K562 (cell line): ENCODE data around the gene ADAM33.

Experiments used
- CTCF ChIP-seq, 3 experiments: IDR thresholded peaks in 2 of 3; conservative IDR thresholded peaks in 1 of 3; 2 replicates each; pipeline ENCODE4 v1.5.1; 2011 to 2012; ENCODE audit warnings: low read length in 3 of 3, mild to moderate bottlenecking in 3 of 3, control low read depth in 2 of 3, improper control_type of control experiment in 1 of 3, inconsistent platforms in 1 of 3, low read depth in 1 of 3, mixed read lengths in 1 of 3, moderate library complexity in 1 of 3; ENCODE audit not compliant: insufficient read depth in 2 of 3
- GTF3C2 ChIP-seq: IDR thresholded peaks from 3 replicates; pipeline ENCODE4 v1.6.1; 2011; ENCODE audit warnings: borderline replicate concordance, mild to moderate bottlenecking, moderate library complexity; ENCODE audit not compliant: insufficient read length; ENCODE audit errors: extremely low read depth
- HNRNPL ChIP-seq: fragments of 200-400 bp; formaldehyde crosslinking; IDR thresholded peaks from 2 replicates; pipeline ENCODE4 v1.6.1; 2017; ENCODE audit warnings: low read depth, mild to moderate bottlenecking, low read length
- HOXB6 ChIP-seq: fragments of 250-450 bp; sonication (Bioruptor Pico); IDR thresholded peaks from 2 replicates; pipeline ENCODE4 v1.5.1; 2022; ENCODE audit warnings: mild to moderate bottlenecking, borderline replicate concordance
- NFYB ChIP-seq: IDR thresholded peaks from 2 replicates; pipeline ENCODE4 v1.6.1; 2011; ENCODE audit warnings: mild to moderate bottlenecking, moderate library complexity; ENCODE audit not compliant: insufficient read length; ENCODE audit errors: extremely low read depth
- POLR2A ChIP-seq: fragments of 450-650 bp; conservative IDR thresholded peaks from 2 replicates; pipeline ENCODE4 v1.6.1; 2016
- TAF7 ChIP-seq: fragments of 450-650 bp; IDR thresholded peaks from 2 replicates; pipeline ENCODE4 v1.6.1; 2016; ENCODE audit warnings: missing genetic modification characterization, missing compliant biosample characterization
- TBP ChIP-seq: optimal IDR thresholded peaks from 2 replicates; pipeline ENCODE3; 2011; ENCODE audit warnings: low read depth, low read length, improper control_type of control experiment
- TGIF2 ChIP-seq: sonication (generic); formaldehyde crosslinking; IDR thresholded peaks from 2 replicates; pipeline ENCODE4 v1.8.1; 2022; ENCODE audit warnings: mild to moderate bottlenecking, missing genetic modification reagents, moderate library complexity
- ZNF212 ChIP-seq: fragments of 450-650 bp; formaldehyde crosslinking; IDR thresholded peaks from 2 replicates; pipeline ENCODE4 v1.4.0; 2020; ENCODE audit warnings: mild to moderate bottlenecking
- ZNF239 ChIP-seq: fragments of 250-450 bp; sonication (Bioruptor Pico); IDR thresholded peaks from 2 replicates; pipeline ENCODE4 v1.4.0; 2020; ENCODE audit warnings: mild to moderate bottlenecking
- ZNF512 ChIP-seq: IDR thresholded peaks from 2 replicates; pipeline ENCODE4 v1.6.1; 2016; ENCODE audit warnings: missing genetic modification characterization, missing compliant biosample characterization
- ZSCAN29 ChIP-seq: fragments of 450-650 bp; IDR thresholded peaks from 2 replicates; pipeline ENCODE4 v1.6.1; 2017

- no peak for TF ChIP-seq ZNF212 (CRISPR knock-in tag)
- TF ChIP-seq ZSCAN29: no peak
- no peak for TF ChIP-seq TBP
- no peak for TF ChIP-seq TAF7 (tag)
- no peak for TF ChIP-seq ZNF512 (tag)
- no peak for TF ChIP-seq NFYB
- no peak for TF ChIP-seq GTF3C2
- no peak for TF ChIP-seq HOXB6
- TF ChIP-seq POLR2A: no peak
- TF ChIP-seq HNRNPL: no peak
- no peak for TF ChIP-seq ZNF239 (CRISPR knock-in tag)
- no peak for TF ChIP-seq TGIF2 (CRISPR knock-in tag)
- TF ChIP-seq CTCF (IDR thresholded peaks at IDR 0.05 in 2 of 3, conservative IDR thresholded peaks at IDR 0.05 in 1 of 3; ENCODE audit: insufficient read depth in 2 of 3, low read depth in 1 of 3, low read length in 3 of 3): 0 out of 6 replicates have a peak, but pooled peaks of 1 of the 3 experiments have one; percentile 11
These were observed 5.1 kb upstream of the ADAM33 start for GRCh38 chr20:3686867-3687321.
